T1000 (cell line): ENCODE measurements around the gene SLC26A8.
"Not testable (repeated sequence)": the region's sequence is repeated elsewhere in the genome, so short reads cannot be mapped to it uniquely, and the experiment has no call there.

Experiments
- DNase-seq: peaks from one replicate; lab custom pipeline; 2025; ENCODE audit warnings: mixed read lengths; lab: John Stamatoyannopoulos, UW

SLC26A8 gene

DNA sequence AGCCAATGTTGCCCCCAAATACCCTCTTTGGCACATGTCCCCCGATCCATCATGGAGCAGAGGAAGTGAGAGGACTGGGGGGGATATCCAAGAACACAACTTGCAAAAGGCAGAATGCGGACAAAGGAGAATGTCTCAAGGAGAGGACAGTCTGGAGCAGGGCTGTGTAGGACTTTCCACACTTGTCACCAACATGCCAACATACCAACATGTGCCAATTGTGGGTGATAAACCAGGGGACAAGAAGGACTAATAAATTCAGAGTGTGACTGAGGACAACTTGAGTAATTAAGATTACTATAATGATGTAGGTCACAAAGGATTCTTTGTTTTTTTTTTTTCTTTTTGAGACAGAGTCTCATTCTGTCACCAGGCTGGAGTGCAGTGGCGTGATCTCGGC lies 8.8 kb downstream of the SLC26A8 start:
- DNase-seq: no peak

DNA sequence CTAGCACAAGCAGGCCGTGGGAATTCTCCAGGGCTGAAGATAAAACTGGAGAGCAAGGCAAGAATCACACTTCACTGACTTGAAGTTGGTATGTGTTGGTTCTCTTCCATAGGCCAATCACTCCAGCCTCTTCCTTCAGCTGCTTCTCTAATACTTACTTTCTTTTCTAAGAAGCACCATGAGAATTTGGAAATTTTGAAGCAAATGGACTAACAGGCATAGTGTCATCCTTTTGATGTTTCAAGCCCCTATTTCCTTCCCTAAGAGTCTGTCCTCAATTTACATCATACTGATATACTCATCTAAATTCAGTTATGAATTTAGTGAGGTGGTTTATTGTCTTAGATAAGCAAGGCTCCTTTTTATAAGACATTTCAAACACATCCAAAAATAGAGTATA lies 24.0 kb downstream of the SLC26A8 start:
- DNase-seq: no peak

DNA sequence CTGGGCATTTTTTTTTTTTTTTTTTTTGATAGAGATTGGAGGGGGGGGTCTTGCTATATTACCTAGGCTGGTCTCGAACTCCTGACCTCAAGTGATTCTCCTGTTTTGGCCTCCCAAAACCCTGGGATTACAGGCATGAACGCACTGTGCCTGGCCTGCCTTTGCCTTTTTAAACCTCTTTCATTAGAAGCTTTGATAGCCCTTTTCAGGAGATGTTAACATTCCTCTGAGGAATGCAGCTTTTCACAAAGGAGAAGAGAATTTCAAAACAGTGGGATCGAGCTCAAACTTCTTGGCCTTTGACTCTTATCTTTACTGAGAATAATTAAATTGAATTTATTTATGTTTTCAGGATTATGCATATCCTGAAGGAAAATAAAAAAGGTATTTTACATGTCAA lies 31.3 kb downstream of the SLC26A8 start:
- no peak for DNase-seq

DNA sequence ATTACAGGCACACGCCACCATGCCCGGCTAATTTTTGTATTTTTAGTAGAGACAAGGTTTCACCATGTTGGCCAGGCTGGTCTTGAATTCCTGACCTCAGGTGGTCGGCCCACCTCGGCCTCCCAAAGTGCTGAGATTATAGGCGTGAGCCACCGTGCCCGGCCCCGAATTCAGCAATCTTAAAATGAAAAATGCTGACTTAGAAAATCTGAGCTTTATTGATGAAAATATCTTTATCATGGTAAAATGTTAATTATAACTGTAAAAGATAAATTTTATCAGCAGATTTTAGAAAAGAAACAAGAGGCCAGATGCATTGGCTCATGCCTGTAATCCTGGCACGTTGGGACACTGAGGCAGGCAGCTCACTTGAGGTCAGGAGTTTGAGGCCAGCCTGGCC lies 36.4 kb downstream of the SLC26A8 start:
- not testable (repeated sequence) for DNase-seq

DNA sequence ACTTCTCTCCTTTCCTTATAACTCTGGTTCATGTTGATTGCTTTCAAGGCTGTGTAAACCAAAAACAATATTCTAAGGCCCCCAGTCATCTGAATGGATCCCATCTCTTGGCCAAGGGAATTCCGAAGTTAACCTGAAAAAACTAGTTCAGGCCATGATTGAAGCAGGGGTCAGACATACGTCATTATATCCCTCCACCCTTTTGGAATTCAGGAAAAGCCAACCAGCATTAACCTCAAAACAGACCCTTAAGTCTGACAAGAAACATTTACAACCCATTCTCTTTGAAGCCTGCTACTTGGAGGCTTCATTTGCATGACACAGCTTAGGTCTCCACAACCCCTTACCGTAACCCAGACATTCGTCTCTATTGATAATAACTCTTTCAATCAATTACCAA lies 39.7 kb downstream of the SLC26A8 start:
- no peak for DNase-seq

DNA sequence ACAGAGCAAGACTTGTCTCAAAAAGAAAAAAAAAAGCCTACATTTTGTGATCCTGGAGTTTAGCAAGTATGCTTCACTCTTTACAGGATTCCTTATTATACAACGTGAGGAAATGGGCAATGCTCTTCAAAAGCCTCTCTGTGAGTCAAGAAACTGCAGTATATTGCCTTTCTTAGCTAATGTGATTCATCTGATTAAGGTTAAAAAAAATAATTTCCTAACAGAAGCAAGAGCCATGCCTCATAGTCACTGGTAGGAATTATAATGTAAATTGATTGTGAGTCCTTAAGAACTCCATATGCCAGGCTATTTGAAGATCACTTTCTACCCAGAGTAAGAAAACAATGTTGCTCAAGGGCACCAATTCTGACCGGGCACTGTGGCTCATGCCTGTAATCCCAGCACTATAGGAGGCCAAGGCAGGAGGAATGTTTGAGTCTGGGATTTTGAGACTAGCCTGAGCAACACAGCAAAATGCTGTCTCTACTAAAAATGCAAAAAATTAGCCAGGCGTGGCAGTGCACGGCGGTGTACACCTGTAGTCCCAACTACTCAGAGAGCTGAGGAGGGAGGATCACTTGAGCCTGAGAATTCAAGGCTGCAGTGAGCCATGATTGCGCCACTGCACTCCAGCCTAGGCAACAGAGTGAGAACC lies 43.3 kb downstream of the SLC26A8 start:
- no peak for DNase-seq

DNA sequence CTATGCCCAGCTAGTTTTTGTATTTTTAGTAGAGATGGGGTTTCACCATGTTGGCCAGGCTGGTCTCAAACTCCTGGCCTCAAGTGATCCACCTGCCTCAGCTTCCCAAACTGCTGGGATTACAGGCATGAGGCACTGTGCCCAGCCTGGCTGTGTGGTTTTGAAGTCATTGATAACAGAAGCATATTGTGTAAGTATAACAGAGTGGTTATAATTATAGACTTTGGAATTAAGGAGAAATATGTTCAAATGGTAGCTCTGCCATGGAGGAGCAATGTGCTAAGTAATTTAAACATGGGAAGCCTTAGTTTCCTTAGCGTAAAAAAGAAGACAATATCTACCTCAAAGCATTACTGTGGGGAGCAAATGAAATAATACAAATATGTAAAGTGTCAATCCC lies 44.3 kb downstream of the SLC26A8 start:
- not testable (repeated sequence) for DNase-seq

- DNase-seq: no peak
These were observed 47.1 kb downstream of the SLC26A8 start for GRCh38 chr6:35977308-35977707.

- DNase-seq: no peak
These were observed 50.7 kb downstream of the SLC26A8 start for GRCh38 chr6:35973670-35974222.

DNA sequence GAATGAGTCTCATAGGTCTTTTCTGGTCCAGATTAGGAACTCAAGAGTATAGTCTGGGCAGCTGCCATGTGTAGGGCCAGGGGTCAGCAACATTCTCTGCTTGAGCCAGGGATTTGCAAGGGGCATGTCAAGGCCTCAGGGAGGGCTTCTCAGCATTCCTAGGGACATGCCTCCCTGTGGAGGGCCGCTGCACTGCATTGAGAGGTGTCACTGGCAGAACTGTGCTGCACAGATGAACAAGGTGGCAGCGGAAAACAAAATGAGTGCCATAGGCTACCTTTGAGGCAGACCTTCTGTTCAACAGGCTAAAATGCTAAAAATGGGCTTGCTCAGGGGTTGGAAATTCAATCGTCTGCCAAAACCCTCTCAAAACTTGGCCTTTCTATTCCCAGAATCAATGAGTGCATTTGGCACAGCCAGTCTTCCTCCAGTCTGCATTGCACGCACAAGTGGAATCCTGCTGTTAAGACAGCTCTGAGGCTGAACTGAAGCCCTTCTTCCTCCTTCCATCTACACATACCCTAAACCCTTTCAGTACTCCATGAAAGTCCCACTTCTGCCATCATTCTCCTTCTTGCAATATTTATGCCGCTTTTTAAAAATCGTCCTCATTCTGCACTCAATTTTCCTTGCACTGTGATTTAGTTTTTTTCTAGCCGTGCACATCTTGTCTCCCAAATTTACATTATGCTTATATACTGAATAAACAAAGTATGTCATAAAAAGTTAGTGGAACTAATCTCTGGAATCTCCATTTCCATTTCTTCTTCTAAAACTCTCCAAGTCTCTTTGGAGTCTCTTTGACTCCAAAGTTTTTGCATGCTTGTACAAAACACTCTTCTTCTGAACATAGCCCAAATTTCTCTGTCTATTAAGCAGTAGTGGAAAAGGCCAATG lies 51.7 kb downstream of the SLC26A8 start:
- DNase-seq: no peak

GRCh38 chr6:35970181-35970580 lies 54.3 kb downstream of the SLC26A8 start:
- no peak for DNase-seq

DNA sequence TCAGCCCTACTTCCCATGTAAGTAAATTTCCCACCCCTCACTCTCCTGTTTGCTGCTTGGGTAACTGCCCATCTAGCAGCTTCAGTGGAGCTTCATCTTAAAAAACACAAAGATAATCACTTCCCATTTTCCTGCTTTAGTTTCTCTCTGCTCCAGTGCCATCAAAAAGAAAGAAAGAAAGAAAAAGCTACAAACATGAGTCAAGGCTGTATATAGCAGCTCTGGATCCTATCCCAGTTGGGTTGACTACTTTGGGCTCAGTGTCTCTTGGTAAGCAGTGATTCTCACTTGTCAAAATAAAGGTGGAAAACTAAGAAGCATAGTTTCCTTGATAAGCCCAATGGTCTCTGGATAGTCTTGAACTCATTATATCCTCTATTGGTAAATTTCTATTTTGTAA lies 54.8 kb downstream of the SLC26A8 start:
- no peak for DNase-seq

DNA sequence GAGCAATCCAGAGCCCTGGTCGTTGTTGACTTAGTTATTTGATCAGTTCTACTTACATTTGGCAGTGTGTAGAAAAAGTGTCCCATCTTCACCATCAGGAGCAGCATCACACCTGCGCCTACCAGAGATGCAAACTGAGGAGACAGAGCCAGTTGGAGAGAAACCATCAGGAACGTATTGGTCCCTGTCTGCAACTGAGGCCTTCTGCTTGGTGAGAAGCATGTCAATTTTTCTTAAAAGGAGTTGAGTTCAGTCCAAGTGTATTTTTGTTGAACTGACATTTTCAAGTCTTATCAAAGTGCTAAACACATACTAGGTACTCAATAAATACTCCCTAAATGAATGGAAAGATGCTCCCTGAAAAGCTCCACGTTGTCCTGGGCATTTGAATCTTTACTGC lies 55.6 kb downstream of the SLC26A8 start:
- DNase-seq: no peak

- no peak for DNase-seq
These were observed 57.2 kb downstream of the SLC26A8 start for GRCh38 chr6:35967076-35967774.

DNA sequence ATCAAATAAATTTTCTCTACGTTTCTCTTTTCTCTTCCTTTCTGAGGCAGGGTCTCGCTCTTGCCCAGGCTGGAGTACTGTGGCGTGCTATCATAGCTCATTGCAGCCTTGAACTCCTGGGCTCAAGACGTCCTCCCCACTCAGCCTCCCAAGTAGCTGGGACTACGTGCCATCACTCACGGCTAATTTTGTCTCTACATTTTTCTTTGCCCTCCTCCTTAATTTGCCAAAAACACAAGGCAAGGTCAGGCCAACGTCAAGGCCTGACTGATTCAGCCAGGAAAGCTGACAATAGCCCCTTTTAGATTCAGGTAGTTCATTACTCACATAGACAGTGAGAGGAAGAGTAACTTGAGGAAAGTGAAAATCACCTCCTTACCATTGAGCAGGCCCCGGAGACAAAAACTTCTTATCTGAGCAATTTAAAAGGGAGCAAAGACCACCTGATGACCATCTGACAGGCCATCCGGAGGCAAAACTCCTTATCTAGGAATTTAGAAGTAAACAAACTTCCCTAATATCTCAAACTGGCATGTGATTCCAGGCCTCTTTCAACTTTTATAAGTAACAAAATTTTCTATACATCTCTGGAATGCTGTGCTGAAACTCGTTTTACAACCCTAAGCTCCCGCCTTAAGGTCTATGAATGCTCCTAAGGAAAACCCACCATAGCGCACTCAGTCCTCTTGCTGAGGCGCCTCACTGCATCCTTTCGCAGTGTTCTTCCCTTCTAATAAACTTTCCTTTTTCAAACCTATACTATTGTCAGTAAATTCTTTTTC lies 61.5 kb downstream of the SLC26A8 start:
- no peak for DNase-seq

DNA sequence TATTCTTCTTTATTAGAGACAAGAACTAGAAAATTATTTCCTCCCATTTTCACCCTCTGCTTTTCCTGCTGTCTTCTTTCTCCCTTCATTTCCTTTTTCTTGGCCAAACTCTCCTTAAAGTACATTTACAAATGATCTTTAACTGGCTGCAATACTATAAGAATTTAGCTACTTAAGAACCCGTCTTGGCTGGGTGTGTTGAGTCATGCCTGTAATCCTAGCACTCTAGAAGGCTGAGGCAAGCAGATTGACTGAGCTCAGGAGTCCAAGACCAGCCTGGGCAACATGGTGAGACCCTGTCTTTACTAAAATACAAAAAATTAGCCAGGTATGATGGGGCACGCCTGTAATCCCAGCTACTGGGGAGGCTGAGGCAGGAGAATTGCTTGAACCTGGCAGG lies 64.3 kb downstream of the SLC26A8 start:
- no peak for DNase-seq

DNA sequence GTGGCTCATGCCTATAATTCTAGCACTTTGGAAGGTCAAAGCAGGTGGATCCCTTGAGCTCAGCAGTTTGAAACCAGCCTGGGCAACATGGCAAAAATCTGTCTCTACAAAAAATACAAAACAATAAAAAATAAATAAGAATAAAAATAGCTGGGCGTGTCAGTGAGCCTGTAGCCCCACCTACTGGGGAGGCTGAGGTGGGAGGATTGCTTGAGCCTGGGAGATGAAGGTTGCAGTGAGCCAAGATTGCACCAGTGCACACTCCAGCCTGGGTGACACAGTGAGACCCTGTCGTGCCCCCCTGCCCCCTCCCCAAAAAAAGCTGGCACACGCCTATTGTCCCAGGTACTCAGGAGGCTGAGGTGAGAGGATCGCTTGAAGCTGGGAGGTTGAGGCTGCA lies 68.5 kb downstream of the SLC26A8 start:
- DNase-seq: no peak

GRCh38 chr6:35955521-35955920 lies 68.9 kb downstream of the SLC26A8 start:
- DNase-seq: no peak

DNA sequence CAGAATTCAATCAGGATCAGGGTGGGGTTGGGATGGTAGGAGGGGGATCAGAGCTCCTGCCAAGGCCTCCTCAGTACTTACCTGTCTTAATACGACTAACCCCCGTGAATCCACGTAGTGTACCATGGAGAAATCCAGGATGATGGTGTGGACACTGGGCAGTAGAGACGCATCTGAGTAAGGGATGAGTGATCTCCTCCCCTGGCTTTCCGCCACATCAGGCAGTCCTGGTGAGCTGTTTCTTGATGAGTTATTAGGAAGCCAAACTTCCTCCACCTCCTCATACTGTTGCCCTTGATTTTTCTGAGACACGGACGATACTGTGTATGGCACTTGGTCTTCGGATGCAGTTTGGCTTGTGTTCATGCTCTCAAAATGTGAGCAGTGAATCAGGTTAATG lies 69.4 kb downstream of the SLC26A8 start:
- DNase-seq: no peak

GRCh38 chr6:35954333-35954732 lies 70.1 kb downstream of the SLC26A8 start:
- DNase-seq: no peak

- DNase-seq: no peak
These were observed 75.7 kb downstream of the SLC26A8 start for GRCh38 chr6:35948725-35949124.

DNA sequence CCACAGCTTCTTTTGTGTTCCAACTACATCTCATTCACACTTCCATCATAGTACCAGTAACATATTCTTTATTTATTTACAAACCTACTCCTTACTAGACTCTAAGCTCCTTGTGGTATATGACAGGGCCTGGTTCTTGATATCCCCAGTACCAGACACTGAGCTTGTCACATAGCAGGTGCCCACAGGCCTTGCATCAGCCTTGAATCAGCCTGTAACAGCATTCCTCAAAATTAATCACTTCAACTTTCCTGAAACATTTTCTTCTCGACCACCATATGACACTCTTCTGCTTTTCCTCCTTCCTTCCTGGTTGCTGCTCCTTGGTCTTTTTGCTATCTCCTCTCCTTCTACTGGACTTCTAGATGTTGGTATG lies 78.8 kb downstream of the SLC26A8 start:
- DNase-seq: no peak
